ENCODE measurements around the gene JAK3.

DNA sequence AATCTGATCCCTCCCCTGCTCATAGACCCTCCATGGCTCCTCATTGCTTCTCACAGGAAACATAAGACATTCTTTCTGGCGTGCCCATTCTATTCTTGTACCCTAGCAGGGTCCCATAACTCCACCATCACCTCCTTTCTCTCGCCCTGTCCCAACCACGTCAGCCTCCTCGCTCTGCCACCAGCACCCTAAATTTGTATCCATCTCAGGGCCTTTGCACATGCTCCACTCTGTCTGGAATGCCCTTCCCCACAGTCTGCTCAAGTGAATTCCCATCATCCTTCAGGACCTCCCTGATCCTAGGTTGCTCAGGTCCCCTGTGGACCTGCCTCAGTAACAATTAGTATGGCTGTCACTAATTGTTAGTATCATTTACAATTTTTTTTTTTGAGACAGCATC is 42.4 kb downstream of the JAK3 start:
- TF ChIP-seq, protein P1, sequence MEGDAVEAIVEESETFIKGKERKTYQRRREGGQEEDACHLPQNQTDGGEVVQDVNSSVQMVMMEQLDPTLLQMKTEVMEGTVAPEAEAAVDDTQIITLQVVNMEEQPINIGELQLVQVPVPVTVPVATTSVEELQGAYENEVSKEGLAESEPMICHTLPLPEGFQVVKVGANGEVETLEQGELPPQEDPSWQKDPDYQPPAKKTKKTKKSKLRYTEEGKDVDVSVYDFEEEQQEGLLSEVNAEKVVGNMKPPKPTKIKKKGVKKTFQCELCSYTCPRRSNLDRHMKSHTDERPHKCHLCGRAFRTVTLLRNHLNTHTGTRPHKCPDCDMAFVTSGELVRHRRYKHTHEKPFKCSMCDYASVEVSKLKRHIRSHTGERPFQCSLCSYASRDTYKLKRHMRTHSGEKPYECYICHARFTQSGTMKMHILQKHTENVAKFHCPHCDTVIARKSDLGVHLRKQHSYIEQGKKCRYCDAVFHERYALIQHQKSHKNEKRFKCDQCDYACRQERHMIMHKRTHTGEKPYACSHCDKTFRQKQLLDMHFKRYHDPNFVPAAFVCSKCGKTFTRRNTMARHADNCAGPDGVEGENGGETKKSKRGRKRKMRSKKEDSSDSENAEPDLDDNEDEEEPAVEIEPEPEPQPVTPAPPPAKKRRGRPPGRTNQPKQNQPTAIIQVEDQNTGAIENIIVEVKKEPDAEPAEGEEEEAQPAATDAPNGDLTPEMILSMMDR (IDR thresholded peaks at IDR 0.05): no peak
- TF ChIP-seq POLR2AphosphoS5 (IDR thresholded peaks at IDR 0.05): no peak
